GM23338 (cell line): Measurements from ENCODE around the gene NAA25. TPM values are rescaled to one million over a fixed set of nuclear protein-coding genes. Genes with fewer than 3 reads are reported as not detected.

ENCODE experiments used
- ATAC-seq: fragments of 200-7000 bp; cut with Tn5 transposase; 3 replicates; pipeline ENCODE4 v1.9.1; 2020
- DNase-seq: peaks from one replicate; pipeline ENCODE4 v3.0.0-alpha.2; 2015; ENCODE audit warnings: low spot score
- H2AFZ ChIP-seq: fragments of 200-600 bp; sonication (generic); 2 replicates; pipeline ENCODE4 v1.8.0; 2016; ENCODE audit warnings: antibody characterized with exemption, mild to moderate bottlenecking, moderate library complexity
- H3F3A ChIP-seq: fragments of 200-600 bp; sonication (generic); replicated peaks from 2 replicates; pipeline ENCODE4 v1.8.0; 2017; ENCODE audit warnings: antibody characterized with exemption, mixed run types, low read depth
- H3K27ac ChIP-seq: fragments of 200-600 bp; sonication (generic); 2 replicates; pipeline ENCODE4 v1.6.1; 2016; ENCODE audit warnings: low read depth
- H3K27me3 ChIP-seq: fragments of 200-600 bp; sonication (generic); 2 replicates; pipeline ENCODE4 v1.8.0; 2016; ENCODE audit warnings: mild to moderate bottlenecking, mixed run types, moderate library complexity; ENCODE audit not compliant: insufficient read depth
- H3K36me3 ChIP-seq: fragments of 200-600 bp; sonication (generic); 2 replicates; pipeline ENCODE4 v1.8.0; 2016; ENCODE audit warnings: mild to moderate bottlenecking; ENCODE audit not compliant: insufficient read depth
- H3K4me1 ChIP-seq: fragments of 200-600 bp; sonication (generic); 2 replicates; pipeline ENCODE4 v1.8.0; 2016; ENCODE audit warnings: mild to moderate bottlenecking, moderate library complexity; ENCODE audit not compliant: insufficient read depth
- H3K4me2 ChIP-seq: fragments of 200-600 bp; sonication (generic); 2 replicates; pipeline ENCODE4 v1.7.1; 2017; ENCODE audit warnings: mixed run types
- H3K4me3 ChIP-seq: fragments of 200-600 bp; sonication (generic); 2 replicates; pipeline ENCODE4 v1.6.1; 2016; ENCODE audit warnings: mixed run types
- H3K79me2 ChIP-seq: fragments of 200-600 bp; sonication (generic); replicated peaks from 2 replicates; pipeline ENCODE4 v1.8.0; 2017; ENCODE audit warnings: mild to moderate bottlenecking; ENCODE audit not compliant: insufficient read depth
- H3K9me2 ChIP-seq: fragments of 200-600 bp; sonication (generic); 2 replicates; pipeline ENCODE4 v1.8.0; 2017; ENCODE audit not compliant: insufficient read depth
- H4K20me1 ChIP-seq: fragments of 200-600 bp; sonication (generic); replicated peaks from 2 replicates; pipeline ENCODE4 v1.8.0; 2017; ENCODE audit warnings: mild to moderate bottlenecking; ENCODE audit not compliant: insufficient read depth
- H3K27ac Mint-ChIP-seq: 2 replicates; pipeline ENCODE4 v1.8.0; 2020; ENCODE audit warnings: inconsistent platforms, mild to moderate bottlenecking, moderate library complexity, mixed read lengths
- H3K27me3 Mint-ChIP-seq: 3 replicates; pipeline ENCODE4 v1.8.0; 2022; ENCODE audit warnings: low read depth, mild to moderate bottlenecking, moderate library complexity, mixed read lengths, inconsistent platforms; ENCODE audit not compliant: insufficient read depth, poor library complexity
- H3K36me3 Mint-ChIP-seq: 3 replicates; pipeline ENCODE4 v1.8.0; 2021; ENCODE audit warnings: low read depth, mild to moderate bottlenecking, inconsistent platforms, moderate library complexity, mixed read lengths
- H3K4me1 Mint-ChIP-seq: 3 replicates; pipeline ENCODE4 v1.8.0; 2020; ENCODE audit warnings: mild to moderate bottlenecking, inconsistent platforms, mixed read lengths
- H3K4me3 Mint-ChIP-seq: 3 replicates; pipeline ENCODE4 v1.8.0; 2021; ENCODE audit warnings: moderate library complexity, mild to moderate bottlenecking, inconsistent platforms, mixed read lengths
- H3K9me3 Mint-ChIP-seq: 3 replicates; pipeline ENCODE4 v1.8.0; 2020; ENCODE audit warnings: moderate library complexity, mild to moderate bottlenecking, inconsistent platforms, mixed read lengths
- CREB1 ChIP-seq: fragments of 250-450 bp; sonication (Bioruptor Pico); IDR thresholded peaks from 2 replicates; pipeline ENCODE4 v1.5.0; 2020; ENCODE audit warnings: low read depth, mild to moderate bottlenecking, moderate library complexity
- ETS1 ChIP-seq: IDR thresholded peaks from 2 replicates; pipeline ENCODE4 v1.6.1; 2016; ENCODE audit warnings: antibody characterized with exemption
- EZH2 ChIP-seq: fragments of 200-600 bp; sonication (generic); IDR thresholded peaks from one replicate; pipeline ENCODE4 v1.8.0; 2017; ENCODE audit warnings: antibody characterized with exemption, mild to moderate bottlenecking, low read depth; ENCODE audit not compliant: unreplicated experiment
- EZH2phosphoT487 ChIP-seq: fragments of 200-600 bp; sonication (generic); IDR thresholded peaks from one replicate; pipeline ENCODE4 v1.8.1; 2018; ENCODE audit warnings: antibody characterized with exemption; ENCODE audit not compliant: unreplicated experiment
- JUNB ChIP-seq: IDR thresholded peaks from one replicate; pipeline ENCODE4 v1.6.1; 2016; ENCODE audit warnings: antibody characterized with exemption; ENCODE audit not compliant: unreplicated experiment
- NANOG ChIP-seq: IDR thresholded peaks from 2 replicates; pipeline ENCODE4 v1.6.1; 2016; ENCODE audit warnings: antibody characterized with exemption, borderline replicate concordance
- POLR2AphosphoS5 ChIP-seq: IDR thresholded peaks from 2 replicates; pipeline ENCODE4 v1.6.1; 2016; ENCODE audit warnings: antibody characterized with exemption, low read depth
- REST ChIP-seq: IDR thresholded peaks from one replicate; pipeline ENCODE4 v1.6.1; 2018; ENCODE audit warnings: antibody characterized with exemption; ENCODE audit not compliant: unreplicated experiment
- STAT1 ChIP-seq: IDR thresholded peaks from one replicate; pipeline ENCODE4 v1.6.1; 2016; ENCODE audit warnings: antibody characterized with exemption; ENCODE audit not compliant: unreplicated experiment
- ZNF114 ChIP-seq: fragments of 250-450 bp; sonication (Bioruptor Pico); IDR thresholded peaks from 2 replicates; pipeline ENCODE4 v1.5.0; 2020; ENCODE audit warnings: mild to moderate bottlenecking, moderate library complexity
- ZNF331 ChIP-seq: fragments of 250-450 bp; sonication (Bioruptor Pico); IDR thresholded peaks from 2 replicates; pipeline ENCODE4 v1.5.0; 2020; ENCODE audit warnings: low read depth, mild to moderate bottlenecking, moderate library complexity
- ZNF462 ChIP-seq: fragments of 250-450 bp; sonication (Bioruptor Pico); IDR thresholded peaks from 2 replicates; pipeline ENCODE4 v1.5.0; 2020; ENCODE audit warnings: mild to moderate bottlenecking, moderate library complexity
- polyA plus RNA-seq: library from polyadenylated mRNA; unstranded; fragments of >200 nt; fragmentation: Nextera tagmentation; extraction: Ambion mirVana; gene quantifications from 2 replicates; pipeline ENCODE4 v1.2.1, GENCODE V29; 2016
- total RNA-seq: library from RNA; depleted of rRNA; stranded (reverse); fragments of >200 nt; shearing (Covaris generic); gene quantifications from 2 replicates; pipeline ENCODE4 v1.2.3, GENCODE V29; 2014
- TF ChIP-seq, protein P1 (sequence below), 2 experiments: fragments of 200-600 bp in 1 of 2; sonication (generic) in 1 of 2; conservative IDR thresholded peaks; 2 replicates each; pipeline versions ENCODE4 v1.5.1 to v1.6.1; 2016 to 2017; ENCODE audit warnings: antibody characterized with exemption in 2 of 2, low read depth in 2 of 2, mild to moderate bottlenecking in 2 of 2, moderate library complexity in 1 of 2

The NAA25 gene
- total and polyA plus RNA-seq, 2 experiments from 2014 or later: 49.0 to 55.1 TPM

DNA sequence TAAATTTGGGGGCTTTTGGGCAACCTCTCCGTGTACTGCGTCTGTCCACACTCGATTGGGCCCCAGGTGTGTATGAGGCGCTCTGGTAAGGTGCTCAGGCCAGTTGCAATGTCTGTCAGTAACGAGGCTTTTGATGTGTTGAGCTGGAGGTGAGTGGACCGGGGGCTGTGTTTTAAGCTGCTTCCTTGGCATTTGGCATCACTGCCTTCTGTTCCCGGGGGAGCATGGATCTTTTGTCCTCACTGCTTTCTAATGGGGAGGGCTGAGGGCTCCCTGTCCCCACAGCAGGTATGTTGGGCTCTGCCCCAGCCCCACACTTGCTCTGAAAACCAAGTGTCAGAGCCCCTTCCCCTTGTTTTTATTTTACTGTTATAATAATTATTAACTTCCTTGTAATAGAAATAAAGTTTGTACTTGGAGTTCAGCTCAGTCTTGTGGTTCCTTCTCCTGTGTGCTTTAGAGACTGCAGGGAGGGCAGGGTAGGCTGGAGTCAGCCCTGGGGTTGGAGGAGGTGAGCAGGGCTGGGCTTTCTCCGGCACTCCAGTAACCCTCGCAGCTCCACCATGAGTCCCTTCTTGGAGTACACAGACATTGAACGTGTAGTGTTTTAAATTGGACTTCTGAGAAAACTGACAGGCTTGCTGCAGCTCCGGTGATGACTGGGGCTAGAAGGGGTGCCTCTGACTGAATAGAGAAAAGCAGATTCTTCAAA is 44.8 kb upstream of the NAA25 start:
- peaks cover 73% of the 10 kb centered on the region for H3K36me3 Mint-ChIP-seq
- H3K27ac Mint-ChIP-seq: no peak overlapping the region
- DNase-seq (no peak), ATAC-seq (no peak)
- no peak overlapping the region for H3K4me3 ChIP-seq
- no peaks in the 10 kb centered on the region for H3F3A ChIP-seq
- no peaks in the 10 kb centered on the region for H3K27me3 ChIP-seq
- H3K4me1 ChIP-seq: no peaks in the 10 kb centered on the region
- no peaks in the 10 kb centered on the region for H4K20me1 ChIP-seq
- H3K79me2 ChIP-seq: no peaks in the 10 kb centered on the region
- peaks cover 25% of the 10 kb centered on the region; the same call in 2 of the 3 replicates for H3K9me3 Mint-ChIP-seq
- H3K27ac ChIP-seq: no peak overlapping the region
- H3K9me2 ChIP-seq: no peaks in the 10 kb centered on the region
- H3K4me2 ChIP-seq: no peak overlapping the region
- no peak for TF ChIP-seq NANOG
- TF ChIP-seq REST: no peak
- no peak for TF ChIP-seq POLR2AphosphoS5
- TF ChIP-seq STAT1: no peak
- no peak for TF ChIP-seq ZNF331 (CRISPR knock-in tag)
- no peak for TF ChIP-seq EZH2
- TF ChIP-seq ZNF114 (CRISPR knock-in tag): no peak
- TF ChIP-seq, protein P1, sequence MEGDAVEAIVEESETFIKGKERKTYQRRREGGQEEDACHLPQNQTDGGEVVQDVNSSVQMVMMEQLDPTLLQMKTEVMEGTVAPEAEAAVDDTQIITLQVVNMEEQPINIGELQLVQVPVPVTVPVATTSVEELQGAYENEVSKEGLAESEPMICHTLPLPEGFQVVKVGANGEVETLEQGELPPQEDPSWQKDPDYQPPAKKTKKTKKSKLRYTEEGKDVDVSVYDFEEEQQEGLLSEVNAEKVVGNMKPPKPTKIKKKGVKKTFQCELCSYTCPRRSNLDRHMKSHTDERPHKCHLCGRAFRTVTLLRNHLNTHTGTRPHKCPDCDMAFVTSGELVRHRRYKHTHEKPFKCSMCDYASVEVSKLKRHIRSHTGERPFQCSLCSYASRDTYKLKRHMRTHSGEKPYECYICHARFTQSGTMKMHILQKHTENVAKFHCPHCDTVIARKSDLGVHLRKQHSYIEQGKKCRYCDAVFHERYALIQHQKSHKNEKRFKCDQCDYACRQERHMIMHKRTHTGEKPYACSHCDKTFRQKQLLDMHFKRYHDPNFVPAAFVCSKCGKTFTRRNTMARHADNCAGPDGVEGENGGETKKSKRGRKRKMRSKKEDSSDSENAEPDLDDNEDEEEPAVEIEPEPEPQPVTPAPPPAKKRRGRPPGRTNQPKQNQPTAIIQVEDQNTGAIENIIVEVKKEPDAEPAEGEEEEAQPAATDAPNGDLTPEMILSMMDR (conservative IDR thresholded peaks at IDR 0.05; ENCODE audit: low read depth in 2 of 2): no peak
- no peak for TF ChIP-seq CREB1
- TF ChIP-seq ETS1: no peak
- no peak for TF ChIP-seq JUNB
- no peak for TF ChIP-seq ZNF462
- no peak for TF ChIP-seq EZH2phosphoT487
- no peaks in the 10 kb centered on the region for H3K4me1 Mint-ChIP-seq
- H3K27me3 Mint-ChIP-seq: peaks cover 2% of the 10 kb centered on the region
- H2AFZ ChIP-seq: no peak overlapping the region
- peaks cover 39% of the 10 kb centered on the region for H3K36me3 ChIP-seq
- no peak overlapping the region for H3K4me3 Mint-ChIP-seq
